Measurements from ENCODE around the gene RNF224. TPM values are rescaled to one million over a fixed set of nuclear protein-coding genes. Genes with fewer than 3 reads are reported as not detected.

Gene RNF224
- total RNA-seq, 1 donor from 2014 or later, result 0.39 TPM

DNA sequence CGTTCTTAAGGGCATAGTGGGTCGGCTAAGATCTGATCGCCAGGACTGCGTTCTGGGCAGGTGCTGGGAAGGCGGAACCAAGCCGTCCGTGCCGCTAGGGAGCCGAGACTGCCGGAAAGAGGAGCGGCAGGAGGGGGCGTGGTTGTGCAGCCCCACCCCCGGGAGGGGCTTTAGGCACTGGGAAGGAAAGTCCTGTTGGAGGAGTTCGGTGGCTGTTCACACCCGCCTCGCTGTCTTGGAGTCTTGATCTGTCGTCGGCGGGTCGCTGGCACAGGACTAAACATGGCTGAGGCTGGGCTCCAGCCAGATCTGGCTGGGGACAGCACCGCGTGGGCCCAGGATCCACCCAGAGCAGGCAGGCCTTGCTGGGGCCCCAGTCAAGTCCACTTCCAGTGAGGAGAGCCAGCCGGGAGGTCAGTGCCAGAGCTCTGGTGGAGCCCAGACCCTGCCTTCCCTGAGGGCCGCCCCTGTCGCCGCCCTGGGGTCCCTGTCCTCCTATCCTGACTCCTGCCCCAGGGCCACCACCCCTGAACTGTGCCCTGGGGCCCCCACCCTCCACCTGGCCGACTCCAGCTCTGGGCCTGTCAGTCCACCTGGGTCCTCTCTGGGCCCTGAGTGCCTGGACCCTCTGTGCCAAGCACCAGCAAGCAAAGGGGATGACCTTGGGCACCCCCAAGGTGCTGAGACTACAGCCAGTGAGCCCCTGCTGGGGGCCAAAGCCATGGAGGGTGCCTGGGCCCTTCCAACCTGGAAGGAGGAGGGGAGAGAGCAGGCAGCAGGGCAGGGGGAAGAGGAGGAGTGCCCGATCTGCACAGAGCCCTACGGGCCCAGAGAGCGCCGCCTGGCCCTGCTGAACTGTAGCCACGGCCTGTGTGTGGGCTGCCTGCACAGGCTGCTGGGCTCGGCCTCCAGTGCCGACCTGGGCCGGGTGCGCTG is 9.8 kb upstream of the RNF224 start:
- Mint-ChIP-seq H3K4me1 (ENCODE audit: low read depth, unreplicated experiment) (peaks cover 4% of the 10 kb centered on the region), H3K27me3 (ENCODE audit: unreplicated experiment) (peaks cover 7% of the 10 kb centered on the region), H3K36me3 (ENCODE audit: unreplicated experiment) (no peaks in the 10 kb centered on the region), H3K27ac (ENCODE audit: unreplicated experiment) (no peak overlapping the region), H3K4me3 (ENCODE audit: unreplicated experiment) (no peak overlapping the region), H3K9me3 (ENCODE audit: unreplicated experiment) (peaks cover 8% of the 10 kb centered on the region)
- DNase-seq, result no peak
- TF ChIP-seq, protein P1, sequence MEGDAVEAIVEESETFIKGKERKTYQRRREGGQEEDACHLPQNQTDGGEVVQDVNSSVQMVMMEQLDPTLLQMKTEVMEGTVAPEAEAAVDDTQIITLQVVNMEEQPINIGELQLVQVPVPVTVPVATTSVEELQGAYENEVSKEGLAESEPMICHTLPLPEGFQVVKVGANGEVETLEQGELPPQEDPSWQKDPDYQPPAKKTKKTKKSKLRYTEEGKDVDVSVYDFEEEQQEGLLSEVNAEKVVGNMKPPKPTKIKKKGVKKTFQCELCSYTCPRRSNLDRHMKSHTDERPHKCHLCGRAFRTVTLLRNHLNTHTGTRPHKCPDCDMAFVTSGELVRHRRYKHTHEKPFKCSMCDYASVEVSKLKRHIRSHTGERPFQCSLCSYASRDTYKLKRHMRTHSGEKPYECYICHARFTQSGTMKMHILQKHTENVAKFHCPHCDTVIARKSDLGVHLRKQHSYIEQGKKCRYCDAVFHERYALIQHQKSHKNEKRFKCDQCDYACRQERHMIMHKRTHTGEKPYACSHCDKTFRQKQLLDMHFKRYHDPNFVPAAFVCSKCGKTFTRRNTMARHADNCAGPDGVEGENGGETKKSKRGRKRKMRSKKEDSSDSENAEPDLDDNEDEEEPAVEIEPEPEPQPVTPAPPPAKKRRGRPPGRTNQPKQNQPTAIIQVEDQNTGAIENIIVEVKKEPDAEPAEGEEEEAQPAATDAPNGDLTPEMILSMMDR (IDR thresholded peaks at IDR 0.05; ENCODE audit: partially characterized antibody, unreplicated experiment), result no peak

DNA sequence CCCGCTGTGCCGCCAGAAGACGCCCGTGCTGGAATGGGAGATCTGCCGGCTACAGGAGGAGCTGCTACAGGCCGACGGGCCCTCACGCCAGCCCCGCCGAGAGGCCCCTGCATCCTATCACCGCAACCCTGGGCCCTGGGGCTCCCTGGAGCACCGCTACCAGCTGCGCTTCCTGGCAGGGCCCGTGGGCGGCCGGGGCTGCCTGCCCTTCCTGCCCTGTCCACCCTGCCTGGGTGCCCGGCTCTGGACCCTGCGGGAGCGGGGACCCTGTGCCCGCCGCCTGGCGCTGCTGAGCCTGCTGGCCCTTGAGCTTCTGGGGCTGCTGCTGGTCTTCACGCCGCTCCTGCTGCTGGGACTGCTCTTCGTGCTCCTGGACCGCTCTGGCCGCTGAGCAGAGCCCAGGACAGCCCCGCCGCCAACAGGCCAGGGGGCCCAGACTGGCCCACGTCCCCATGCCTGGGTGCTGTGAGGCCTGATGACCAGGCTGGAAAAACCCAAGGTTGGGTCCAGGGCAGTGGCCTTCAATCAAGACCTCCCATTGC is 9.0 kb upstream of the RNF224 start:
- TF ChIP-seq, protein P1 (IDR thresholded peaks at IDR 0.05; ENCODE audit: partially characterized antibody, unreplicated experiment), result no peak
- no peak for DNase-seq
- Mint-ChIP-seq H3K36me3 (ENCODE audit: unreplicated experiment) (no peaks in the 10 kb centered on the region), H3K9me3 (ENCODE audit: unreplicated experiment) (peaks cover 6% of the 10 kb centered on the region), H3K4me1 (ENCODE audit: low read depth, unreplicated experiment) (peaks cover 4% of the 10 kb centered on the region), H3K27me3 (ENCODE audit: unreplicated experiment) (peaks cover 3% of the 10 kb centered on the region), H3K27ac (ENCODE audit: unreplicated experiment) (peak overlapping the region; percentile 22), H3K4me3 (ENCODE audit: unreplicated experiment) (no peak overlapping the region)

DNA sequence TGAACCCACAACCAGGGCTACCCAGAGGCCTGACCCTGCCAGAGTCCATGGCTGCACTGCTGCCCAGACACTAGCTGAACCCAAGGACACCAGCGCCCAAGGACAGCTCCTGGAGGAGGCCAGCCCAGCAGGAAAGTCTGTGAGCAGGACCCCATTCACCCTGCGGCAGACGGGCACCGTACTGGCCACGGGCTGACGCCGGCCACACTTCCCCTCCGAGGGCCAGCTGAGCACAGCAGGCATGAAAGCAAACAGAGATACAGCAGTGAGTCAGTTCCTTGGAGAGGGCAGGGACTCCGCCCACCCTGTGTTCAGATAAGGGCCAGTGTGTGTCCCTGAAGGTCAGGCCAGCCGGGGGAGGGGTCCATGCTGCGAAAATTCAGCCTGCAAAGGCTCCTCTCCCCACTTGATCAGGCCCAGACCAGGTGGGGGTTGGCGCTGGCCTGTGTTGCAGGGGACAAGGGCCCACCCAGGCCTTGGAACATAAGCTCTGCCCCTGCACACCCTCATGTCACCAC is 8.5 kb upstream of the RNF224 start:
- peaks cover 4% of the 10 kb centered on the region for H3K4me1 Mint-ChIP-seq (ENCODE audit: low read depth, unreplicated experiment)
- peaks cover 3% of the 10 kb centered on the region for H3K27me3 Mint-ChIP-seq (ENCODE audit: unreplicated experiment)
- H3K27ac Mint-ChIP-seq (ENCODE audit: unreplicated experiment), result peak overlapping the region; percentile 22
- H3K36me3 Mint-ChIP-seq (ENCODE audit: unreplicated experiment), result no peaks in the 10 kb centered on the region
- H3K9me3 Mint-ChIP-seq (ENCODE audit: unreplicated experiment), result peaks cover 6% of the 10 kb centered on the region
- TF ChIP-seq, protein P1 (IDR thresholded peaks at IDR 0.05; ENCODE audit: partially characterized antibody, unreplicated experiment), result no peak
- no peak overlapping the region for H3K4me3 Mint-ChIP-seq (ENCODE audit: unreplicated experiment)
- DNase-seq, result peak; percentile 59

DNA sequence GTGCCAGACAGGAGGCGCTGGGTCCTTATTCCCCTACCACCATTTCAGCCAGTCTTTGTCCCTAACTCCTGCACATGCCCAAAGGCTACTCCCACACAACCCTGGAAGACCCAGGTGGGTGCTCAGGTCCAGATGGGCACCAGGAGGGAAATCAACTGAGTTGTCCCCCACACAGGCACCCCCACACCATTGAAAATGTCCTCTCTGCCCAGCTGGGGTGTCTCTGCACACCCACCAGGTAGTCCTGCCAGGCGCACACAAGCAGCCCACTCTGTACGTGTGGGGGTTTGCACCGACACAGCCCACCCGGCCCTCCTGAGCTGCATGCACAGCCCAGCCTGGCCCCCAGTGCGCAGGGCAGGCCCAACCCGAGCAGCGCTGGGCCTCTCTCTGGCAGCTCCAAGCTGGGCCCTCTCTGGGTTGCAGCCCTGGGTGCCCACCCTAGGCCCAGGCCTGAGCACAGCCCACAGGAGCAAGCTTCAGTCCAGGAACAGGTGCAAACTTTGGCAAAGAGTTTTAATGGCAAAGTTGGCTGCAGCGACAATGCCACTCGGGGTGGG is 7.5 kb upstream of the RNF224 start:
- H3K27ac Mint-ChIP-seq (ENCODE audit: unreplicated experiment), result no peak overlapping the region
- peaks cover 6% of the 10 kb centered on the region for H3K9me3 Mint-ChIP-seq (ENCODE audit: unreplicated experiment)
- H3K36me3 Mint-ChIP-seq (ENCODE audit: unreplicated experiment), result no peaks in the 10 kb centered on the region
- no peak for DNase-seq
- peaks cover 3% of the 10 kb centered on the region for H3K27me3 Mint-ChIP-seq (ENCODE audit: unreplicated experiment)
- peaks cover 4% of the 10 kb centered on the region for H3K4me1 Mint-ChIP-seq (ENCODE audit: low read depth, unreplicated experiment)
- TF ChIP-seq, protein P1 (IDR thresholded peaks at IDR 0.05; ENCODE audit: partially characterized antibody, unreplicated experiment), result no peak
- peak overlapping the region; percentile 55 for H3K4me3 Mint-ChIP-seq (ENCODE audit: unreplicated experiment)
